ENCODE measurements around the gene AQP2. TPM values are rescaled to one million over a fixed set of nuclear protein-coding genes. Genes with fewer than 3 reads are reported as not detected.

The AQP2 gene
- polyA plus RNA-seq, 3 donors: 78.6 to 104 (median 97.4) TPM

DNA sequence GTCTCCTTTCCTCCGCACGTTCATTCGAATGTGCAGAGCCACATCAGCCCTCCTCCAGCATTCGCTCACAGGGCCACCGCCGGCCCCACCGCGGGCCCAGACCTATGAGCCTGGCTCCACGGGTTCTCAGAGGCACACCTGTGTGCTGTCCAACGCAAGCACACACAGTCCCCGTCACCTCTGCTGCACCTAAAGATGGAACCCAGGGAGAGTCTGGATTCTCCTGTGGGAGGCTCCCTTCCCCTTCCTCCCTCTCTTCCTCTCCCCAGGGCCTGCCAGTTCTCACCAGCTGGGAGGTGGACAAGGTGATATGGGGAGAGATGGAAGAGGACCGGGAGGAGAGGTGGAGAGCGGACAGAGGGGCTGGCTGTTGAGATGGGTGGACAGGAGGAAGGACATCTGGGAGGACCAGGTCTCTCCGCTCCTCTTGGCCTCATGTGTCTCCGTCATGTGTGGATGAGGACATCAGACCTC, 17.3 kb downstream of the AQP2 start:
- no peak for DNase-seq (ENCODE audit: low read depth in 3 of 3, low spot score in 2 of 3)

DNA sequence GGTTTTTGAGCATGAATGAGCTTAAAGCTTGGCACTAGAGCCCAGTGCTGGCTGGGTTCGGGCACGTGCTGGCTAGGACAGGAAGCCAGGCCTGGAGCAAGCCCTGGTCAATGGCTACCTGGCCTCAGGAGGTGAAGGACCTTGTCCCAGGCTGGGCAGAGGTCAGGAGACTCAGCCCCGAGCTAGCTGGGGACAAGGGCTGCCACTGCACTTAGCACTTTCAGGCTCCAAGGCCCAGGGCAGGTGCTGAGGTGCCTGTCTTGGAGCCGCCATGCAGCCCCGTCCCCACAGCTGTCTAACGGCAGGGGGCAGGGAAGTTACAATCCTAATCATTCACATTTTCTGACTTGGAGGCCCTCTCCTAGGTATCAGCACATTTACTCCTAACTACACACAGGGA, 17.9 kb downstream of the AQP2 start:
- no peak for DNase-seq (ENCODE audit: low read depth in 3 of 3, low spot score in 2 of 3)

DNA sequence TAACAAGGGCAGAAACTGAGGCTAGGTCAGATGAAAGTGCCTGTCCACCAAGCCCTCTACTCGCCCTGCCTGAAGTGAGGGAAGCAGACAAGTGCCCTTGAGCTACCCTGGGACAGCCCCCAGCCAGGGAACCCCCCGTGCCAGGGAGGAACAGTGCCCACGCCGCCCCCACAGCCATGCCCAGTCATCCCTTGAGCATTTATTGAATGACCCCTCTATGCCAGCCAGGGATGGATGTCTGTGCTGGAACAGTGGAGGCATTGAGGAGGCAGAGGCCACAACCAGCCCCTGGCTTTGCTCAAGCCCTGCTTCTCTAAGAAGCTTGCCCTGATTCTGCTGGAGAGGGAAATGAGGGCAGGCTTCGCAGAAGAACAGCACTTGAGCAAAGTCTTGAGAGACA, 18.5 kb downstream of the AQP2 start:
- DNase-seq (ENCODE audit: low read depth in 3 of 3, low spot score in 2 of 3): no peak

DNA sequence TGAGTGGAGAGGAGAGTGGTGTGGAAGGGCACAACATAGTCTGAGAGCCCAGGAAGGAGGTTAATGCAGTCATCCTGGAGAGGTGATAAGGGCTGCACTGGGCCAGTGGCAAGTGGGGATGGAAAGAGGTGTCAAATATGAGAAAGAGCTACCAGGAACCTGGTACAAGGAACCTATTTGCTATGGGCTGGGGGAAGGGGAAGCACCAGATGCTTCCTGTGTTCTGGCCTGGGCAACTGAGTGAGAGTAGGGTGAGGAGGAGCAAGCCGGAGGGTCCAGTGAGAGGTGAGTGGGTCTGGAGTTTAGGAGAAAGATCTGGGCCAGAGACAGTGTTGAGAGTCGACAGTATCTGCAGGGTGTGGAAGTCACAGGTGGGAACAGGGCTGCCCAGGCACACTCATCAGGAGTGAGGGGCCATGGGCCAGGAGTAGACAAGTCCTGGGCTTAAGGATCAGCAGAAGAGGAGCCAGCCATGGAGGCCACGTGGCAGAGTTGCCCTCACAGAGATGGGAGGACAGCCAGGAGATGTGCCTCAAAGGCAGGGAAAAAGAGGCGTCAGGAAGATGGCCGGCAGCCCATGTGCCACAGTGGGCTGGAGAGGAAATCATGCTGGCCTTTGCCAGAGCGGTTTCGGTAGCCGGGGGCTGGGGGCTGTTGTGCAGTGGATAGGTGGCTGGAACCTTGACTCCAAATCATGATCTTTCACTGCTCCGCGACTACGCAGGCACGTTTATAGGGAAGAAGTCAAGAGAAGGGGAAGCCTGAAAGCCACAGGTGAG, 19.3 kb downstream of the AQP2 start:
- no peak for DNase-seq (ENCODE audit: low read depth in 3 of 3, low spot score in 2 of 3)

GRCh38 chr12:49970658-49971057, 20.1 kb downstream of the AQP2 start:
- no peak for DNase-seq (ENCODE audit: low read depth in 3 of 3, low spot score in 2 of 3)

GRCh38 chr12:49971141-49971540, 20.6 kb downstream of the AQP2 start:
- DNase-seq (ENCODE audit: low read depth in 3 of 3, low spot score in 2 of 3): no peak

GRCh38 chr12:49972129-49972528, 21.6 kb downstream of the AQP2 start:
- no peak for DNase-seq (ENCODE audit: low read depth in 3 of 3, low spot score in 2 of 3)

DNA sequence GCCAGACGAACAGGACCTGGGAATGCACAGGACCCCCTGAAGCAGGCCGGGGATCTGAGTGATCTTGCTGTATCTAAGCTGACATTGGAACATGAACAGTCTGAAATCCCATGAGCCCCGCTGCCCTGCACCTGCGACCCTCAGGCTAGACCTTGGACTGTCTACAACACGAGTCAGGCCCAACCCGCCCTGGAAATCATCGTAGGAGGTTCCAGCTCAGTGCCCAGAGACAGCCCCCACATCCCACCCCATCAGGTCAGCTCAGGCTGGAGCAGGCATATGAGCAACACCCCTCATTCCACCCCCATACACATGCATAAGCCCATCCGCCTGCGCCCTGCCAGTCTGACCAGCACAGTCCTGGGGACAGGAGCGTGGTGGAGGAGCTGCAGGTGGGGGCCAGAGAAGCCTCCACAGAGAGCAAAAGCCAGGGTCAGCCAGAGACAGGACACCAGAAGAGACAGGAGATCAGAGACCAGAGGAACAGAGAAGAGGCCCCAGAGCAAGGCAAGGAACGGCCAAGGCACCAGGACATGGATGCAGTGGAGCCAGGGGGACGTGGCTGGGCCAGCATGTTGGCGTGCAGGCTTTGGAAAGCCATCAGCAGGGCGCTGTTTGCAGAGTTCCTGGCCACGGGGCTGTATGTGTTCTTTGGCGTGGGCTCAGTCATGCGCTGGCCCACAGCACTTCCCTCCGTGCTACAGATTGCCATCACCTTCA, 22.3 kb downstream of the AQP2 start, which contains the start of gene AQP6:
Gene AQP6, plus strand, starts transcription at position 307 of the 720 bp plus-strand sequence. Its CDS starts 227 bp downstream, at position 534.
- DNase-seq (ENCODE audit: low read depth in 3 of 3, low spot score in 2 of 3): no peak

DNA sequence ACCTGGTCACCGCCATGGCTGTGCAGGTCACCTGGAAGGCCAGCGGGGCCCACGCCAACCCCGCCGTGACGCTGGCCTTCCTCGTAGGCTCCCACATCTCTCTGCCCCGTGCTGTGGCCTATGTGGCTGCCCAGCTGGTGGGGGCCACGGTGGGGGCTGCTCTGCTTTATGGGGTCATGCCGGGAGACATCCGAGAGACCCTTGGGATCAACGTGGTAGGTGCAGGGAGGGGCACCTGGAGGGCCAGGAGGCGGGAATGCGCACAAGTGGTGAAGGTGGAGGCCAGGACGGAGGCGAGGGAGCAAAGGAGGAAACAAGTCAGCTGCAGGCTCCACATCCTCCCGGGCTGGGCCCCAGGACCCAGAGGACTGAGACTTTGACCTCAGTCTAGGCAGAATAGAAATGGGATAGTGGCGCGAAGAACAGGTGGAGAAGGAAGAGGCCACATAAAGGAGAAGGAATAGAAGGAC, 22.9 kb downstream of the AQP2 start:
- no peak for DNase-seq (ENCODE audit: low read depth in 3 of 3, low spot score in 2 of 3)

- DNase-seq (ENCODE audit: low read depth in 3 of 3, low spot score in 2 of 3): no peak
Observed at GRCh38 chr12:49974231-49974675, 23.7 kb downstream of the AQP2 start.

DNA sequence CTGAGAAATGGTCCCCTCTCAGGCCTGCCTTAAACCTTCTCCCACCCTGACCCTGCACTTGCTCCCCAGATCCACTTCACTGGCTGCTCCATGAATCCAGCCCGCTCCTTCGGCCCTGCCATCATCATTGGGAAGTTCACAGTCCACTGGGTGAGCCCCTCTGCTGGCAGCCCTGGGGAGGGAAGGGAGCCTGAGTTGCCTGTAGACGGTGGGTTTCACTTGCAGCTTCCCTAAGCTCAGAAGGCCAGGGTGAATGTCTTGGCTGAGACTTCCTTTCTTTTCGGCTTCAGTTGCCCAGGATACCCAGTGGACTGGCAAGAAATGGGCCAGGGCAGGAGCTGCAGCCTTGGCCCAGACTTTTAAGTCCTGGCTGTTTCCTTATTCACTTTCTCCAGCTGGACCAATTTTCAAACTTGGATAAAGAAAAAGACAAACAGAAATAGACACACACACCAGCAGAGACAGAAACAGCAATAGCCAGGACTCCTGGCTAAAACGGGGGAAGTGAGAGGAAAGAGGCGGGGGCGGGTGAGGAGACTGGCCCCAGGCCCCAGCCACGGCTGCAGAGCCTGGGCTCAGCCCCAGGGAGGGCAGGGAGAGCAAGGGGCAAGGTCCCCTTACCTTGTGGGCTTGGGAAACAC, 24.3 kb downstream of the AQP2 start:
- no peak for DNase-seq (ENCODE audit: low read depth in 3 of 3, low spot score in 2 of 3)

DNA sequence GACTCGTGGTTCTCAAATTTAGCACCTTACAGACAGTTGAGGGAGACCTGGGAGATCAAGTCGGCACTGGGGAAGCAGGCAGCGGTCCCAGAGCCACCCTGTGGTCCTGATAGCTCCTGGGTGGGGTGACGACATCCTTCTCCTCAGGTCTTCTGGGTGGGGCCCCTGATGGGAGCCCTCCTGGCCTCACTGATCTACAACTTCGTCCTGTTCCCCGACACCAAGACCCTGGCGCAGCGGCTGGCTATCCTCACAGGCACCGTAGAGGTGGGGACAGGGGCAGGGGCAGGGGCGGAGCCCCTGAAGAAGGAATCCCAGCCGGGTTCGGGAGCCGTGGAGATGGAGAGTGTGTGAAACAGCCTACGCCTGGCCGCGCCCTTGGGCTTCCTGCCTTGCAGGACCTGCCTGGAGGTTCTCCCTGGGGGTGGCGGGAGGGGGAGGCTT, 24.8 kb downstream of the AQP2 start:
- DNase-seq (ENCODE audit: low read depth in 3 of 3, low spot score in 2 of 3): no peak

GRCh38 chr12:49976557-49976956, 26.0 kb downstream of the AQP2 start:
- DNase-seq (ENCODE audit: low read depth in 3 of 3, low spot score in 2 of 3): no peak

DNA sequence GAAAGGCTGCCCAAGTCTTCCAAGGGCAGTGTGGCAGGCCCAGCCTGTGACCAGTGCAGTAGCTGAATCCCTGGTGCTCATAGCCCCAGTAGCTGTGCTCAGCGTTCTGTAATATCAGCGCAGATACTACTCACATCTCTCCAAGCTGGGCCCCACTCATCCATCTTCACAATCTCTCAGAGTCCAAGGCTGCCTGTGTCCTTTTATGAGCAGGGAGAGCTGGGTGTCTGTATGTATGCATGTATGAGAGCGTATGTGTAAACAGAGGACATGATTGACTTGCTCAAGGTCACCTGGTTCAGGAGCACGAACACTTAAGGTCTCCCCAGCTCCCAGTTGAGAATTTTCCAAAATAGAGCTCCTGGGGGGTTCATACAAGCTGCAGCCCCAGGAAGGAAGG, 27.6 kb downstream of the AQP2 start:
- no peak for DNase-seq (ENCODE audit: low read depth in 3 of 3, low spot score in 2 of 3)

DNA sequence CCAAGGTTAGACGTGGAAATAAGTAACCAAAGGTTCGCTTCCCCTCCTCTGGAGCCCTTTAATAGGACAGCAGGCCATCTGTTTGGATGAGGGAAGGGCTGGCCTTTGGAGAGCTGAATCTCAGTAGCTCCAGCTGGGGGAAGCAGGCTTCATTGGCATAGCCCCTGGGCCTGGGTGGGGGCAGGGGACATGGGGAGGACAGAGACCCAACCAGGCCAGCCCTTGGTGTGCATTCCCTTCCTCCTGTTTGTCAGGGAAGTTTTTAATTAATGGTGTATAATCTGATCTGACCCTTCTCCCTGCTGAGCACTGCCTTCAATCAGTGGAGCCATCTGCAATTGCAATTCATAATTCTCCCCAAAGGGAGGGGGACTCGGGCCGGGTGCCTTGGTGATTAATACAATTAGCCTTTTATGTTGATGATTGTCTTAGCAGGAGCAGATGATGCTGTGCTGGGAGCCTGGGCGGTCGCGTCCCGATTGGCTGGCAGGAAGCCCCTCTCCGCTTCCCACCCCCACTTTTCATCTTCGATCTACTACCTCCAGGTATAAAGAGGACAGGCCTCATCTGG, 28.6 kb downstream of the AQP2 start:
- no peak for DNase-seq (ENCODE audit: low read depth in 3 of 3, low spot score in 2 of 3)

DNA sequence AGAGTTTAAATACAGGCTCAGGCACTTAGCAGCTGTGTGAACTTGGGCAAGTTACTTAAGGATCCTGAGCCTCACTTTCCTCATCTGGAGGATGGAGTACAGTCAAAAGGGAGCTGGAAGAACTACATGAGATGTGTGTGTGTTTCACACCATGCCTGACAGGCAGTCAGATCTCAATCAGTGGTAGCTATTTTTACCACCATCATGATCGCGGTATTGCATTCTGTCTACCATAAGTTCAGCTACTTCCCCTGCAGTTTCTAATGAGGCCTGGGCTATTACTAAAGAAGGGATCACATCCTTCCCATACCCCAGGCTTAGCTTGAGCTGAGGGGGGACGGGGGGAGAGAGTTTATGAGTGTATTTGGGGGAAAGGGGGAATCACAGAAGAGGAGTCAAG, 29.3 kb downstream of the AQP2 start:
- no peak for DNase-seq (ENCODE audit: low read depth in 3 of 3, low spot score in 2 of 3)

- no peak for DNase-seq (ENCODE audit: low read depth in 3 of 3, low spot score in 2 of 3)
Observed at GRCh38 chr12:49980501-49981349, 30.2 kb downstream of the AQP2 start.

DNA sequence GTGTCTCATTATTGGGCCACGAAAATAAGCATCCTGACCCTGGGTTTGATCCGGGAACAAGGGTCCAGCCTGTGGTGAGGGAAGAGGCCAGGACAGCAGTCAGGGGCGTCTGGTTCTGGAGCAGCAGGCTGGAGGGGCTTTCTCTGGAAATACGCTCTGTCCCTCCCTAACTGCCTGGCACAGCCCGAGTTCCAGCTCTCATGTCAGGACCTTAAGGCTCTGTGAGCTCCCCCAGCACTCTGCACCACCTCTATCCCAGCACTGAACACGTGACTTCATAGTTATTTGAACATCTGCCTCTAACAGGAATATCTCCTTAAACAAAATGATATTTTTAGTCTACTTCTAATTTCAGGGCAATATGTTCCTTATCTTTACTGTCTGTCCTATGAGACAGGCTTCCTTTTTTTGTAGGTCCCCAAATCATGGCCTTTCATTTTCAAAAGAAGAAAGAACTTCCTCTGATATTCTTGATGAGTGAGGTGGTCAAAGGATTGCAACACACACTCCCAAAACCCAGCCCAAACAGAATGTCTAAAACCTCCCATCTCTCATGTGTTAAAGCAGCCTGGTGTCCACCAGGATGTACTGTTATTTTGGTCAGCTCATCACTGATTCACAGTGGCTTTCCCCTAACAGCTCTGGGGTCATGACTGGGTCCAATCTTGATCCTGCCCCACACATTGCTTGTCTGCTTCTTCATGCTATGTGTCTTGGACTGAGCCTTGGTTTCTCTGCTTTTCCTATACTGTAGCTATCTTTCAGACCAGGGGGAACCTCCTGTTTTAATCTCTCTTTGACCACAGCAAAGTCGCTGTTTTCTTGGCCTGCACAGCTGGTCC, 31.9 kb downstream of the AQP2 start:
- no peak for DNase-seq (ENCODE audit: low read depth in 3 of 3, low spot score in 2 of 3)

GRCh38 chr12:49983892-49984291, 33.4 kb downstream of the AQP2 start:
- DNase-seq (ENCODE audit: low read depth in 3 of 3, low spot score in 2 of 3): peak in 2 of 3 donors; percentile 45 to 61

Measured in right renal cortex interstitium (tissue), 3 donors.